HPDE6-E6E7 (cell line): Measurements from ENCODE around the gene EME2.

Source experiments
- DNase-seq: peaks from one replicate; pipeline ENCODE4 v3.0.0; 2011; ENCODE audit warnings: missing footprints; ENCODE audit errors: extremely low spot score

The EME2 gene

DNA sequence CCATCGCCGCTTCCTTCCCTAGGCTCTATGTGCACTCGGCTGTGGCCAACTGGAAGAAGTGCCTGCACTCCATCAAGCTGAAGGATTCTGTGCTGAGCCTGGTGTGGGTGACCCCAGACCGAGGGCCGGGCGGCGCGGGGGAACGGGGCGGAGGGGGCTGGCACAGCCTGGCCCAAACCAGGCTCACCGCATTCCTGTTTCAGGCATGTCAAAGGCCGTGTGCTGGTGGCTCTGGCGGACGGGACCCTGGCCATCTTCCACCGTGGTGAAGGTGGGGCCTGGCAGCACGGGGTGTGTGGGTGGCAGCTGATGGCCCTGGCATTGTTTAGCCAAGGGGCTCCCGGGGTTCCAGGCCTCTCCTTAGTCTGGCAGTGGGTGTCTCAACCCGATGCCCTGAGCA, 5.9 kb upstream of the EME2 start:
- no peak for DNase-seq

GRCh38 chr16:1767116-1767994, 5.3 kb upstream of the EME2 start:
- no peak for DNase-seq

GRCh38 chr16:1768061-1768766, 4.4 kb upstream of the EME2 start:
- DNase-seq, result no peak

DNA sequence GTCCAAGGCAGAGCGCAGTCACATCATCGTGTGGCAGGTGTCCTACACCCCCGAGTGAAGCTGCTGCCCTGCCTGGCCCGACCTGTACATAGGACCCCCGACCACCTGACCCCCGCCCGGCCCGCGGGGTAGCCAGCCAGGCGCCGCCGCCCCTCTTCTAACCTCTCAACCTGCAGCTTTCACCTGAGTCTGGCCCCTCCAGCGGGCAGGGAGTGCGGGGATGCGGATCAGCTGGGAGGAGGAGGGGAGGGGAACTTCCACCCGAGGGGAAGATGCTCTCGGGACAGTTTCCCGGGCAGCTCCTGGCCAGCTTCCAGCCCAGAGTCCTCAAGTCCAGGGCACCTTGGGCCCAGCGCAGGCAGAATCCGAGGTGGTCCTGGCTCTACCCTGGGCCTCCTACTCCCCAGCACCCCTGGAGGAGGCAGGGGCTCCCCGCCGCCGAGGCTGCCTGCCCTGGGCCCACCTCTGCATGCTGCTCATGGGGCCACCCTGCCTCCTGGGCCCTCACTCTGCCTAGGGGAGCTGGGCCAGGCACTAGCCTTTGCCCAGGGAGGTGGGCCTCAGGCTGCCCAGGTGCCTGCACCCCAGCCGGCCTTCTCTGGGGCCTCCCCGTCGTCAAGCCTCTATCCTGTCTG, 3.7 kb upstream of the EME2 start:
- DNase-seq, result no peak

GRCh38 chr16:1769402-1770300, 3.0 kb upstream of the EME2 start:
- DNase-seq, result no peak

DNA sequence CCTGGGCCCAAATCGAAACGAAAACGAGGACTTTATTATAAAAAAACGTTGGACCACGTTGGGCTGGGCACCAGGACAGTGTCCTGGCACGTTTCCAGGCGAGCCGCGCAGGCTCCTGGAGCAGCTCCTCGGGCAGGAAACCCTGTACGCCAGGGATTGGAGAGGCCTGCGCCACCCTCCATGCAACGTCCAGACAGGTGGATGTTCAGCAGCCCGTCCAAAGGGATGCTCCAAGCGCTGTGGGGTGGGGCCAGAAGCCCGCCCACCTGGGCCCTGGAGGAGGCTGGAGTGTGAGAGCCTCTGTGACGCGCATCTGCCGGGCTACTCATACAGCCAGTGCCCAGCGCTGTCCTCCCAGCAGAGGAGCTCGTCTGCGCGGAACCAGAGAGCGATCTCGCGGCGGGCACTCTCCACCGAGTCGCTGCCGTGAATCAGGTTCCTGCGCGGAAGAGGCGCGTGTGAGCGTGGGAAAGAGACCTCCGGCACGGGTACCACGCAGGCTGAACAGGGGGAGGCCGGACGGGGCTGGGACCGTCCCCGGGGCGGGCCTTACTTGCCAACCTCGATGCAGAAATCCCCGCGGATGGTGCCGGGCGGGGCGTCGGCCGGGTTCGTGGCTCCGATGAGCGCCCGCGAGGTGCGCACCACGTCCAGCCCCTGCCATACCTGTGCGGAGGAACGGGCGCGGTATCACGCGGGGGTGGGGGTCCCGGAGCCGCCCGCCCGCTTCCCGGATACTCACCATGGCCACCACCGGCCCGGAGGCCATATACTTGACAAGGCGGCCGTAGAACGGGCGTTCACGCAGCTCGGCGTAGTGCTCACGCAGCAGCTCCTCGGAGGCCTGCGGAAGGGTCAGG, 2.1 kb upstream of the EME2 start:
- peak; percentile 60 for DNase-seq

DNA sequence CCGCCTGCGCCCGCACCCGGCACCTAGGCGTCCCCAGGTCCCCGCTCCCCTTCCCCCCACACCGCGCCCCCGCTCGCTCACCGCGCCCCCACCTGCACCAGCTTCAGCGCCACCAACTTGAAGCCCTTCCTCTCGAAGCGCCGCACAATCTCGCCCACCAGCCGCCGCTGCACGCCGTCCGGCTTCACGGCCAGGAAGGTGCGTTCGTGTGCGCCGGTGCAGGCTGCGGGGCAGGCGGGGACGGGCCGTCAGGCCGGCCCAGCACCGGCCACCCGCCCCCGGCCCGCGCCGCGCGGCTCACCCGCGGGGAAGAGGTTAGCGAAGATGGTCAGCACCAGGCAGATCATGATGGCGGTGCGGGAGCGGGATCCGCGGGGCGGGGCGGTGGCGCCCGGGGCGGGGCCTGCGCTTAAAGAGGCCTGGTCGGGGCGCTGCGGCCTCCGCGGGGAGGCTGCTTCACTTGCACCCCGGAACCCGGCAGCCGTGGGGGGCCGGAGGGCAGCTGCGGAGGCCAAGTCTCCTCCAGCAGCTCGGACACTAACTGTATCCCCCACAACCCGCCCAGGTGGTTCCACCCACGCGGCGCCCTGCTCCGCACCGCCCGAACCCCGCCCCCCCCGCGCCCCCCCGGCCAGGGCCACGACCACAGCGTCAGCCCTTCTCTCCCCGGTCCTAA, 1.3 kb upstream of the EME2 start, which contains the start of gene NME3:
NME3 (minus strand) TSS at position 356 of the 676 bp plus-strand sequence; CDS start at position 347, 9 bp downstream.
- DNase-seq, result peak; percentile 66

DNA sequence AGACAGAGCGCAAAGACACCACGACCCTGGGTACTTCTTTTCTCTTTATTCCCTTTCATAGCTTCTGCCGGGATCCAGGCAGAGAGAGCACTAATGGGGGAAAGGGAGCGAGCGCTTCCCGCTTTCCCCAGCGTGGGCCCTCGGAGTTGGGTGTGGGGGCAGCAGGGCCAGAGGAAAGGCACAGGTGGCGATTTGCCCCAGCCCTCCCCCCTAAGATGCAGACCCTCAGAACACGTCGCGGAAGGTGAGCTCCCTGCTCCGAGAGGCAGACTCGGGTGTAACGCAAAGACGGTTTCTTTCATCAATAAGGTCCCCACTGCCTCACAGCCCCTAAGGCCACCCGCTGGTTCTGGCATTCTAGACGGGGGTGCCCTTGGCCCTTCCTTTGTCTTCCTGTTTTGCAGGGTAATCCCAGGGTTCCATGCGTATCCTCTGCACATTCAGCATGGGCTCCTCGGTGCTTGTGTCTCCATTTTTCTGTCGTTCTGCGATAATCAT, 697 bp upstream of the EME2 start:
- no peak for DNase-seq

GRCh38 chr16:1772908-1773702, 495 bp downstream of the EME2 start, which contains the start of gene MRPS34:
Gene MRPS34, minus strand, starts transcription at chr16:1773134. Its CDS starts 15 bp downstream, at chr16:1773119.
- DNase-seq, result no peak

DNA sequence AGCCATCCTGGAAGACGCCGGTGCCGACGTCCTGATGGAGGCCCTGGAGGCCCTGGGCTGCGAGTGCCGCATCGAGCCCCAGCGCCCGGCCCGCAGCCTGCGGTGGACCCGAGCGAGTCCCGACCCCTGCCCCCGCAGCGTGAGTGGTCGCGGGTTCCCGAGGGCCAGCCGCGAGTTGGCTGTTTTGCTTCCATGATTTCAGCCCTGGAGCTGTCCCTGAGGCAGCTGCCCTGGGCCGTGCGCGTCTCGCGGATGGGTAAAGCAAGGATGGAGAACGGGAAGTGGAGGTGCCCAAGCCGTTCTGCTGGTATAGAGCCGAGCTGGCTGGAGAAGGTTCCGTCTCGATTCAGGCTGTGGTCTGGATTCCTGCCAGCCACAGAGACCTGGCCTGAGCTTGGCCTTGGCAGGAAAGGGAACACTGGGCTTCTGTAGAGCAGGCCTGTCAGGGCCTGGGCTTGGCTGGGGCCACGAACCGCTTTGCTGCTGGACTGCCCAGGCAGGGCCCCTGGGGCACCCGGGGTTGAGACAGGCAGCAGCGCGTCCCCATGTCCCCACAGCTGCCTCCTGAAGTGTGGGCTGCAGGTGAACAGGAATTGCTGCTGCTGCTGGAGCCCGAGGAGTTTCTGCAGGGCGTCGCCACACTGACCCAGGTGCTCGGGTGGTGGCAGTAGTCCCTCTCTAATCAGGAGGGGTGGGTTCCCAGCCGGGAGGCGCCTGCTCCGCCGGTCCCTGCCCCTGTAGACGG, 1.3 kb downstream of the EME2 start:
- DNase-seq, result no peak

GRCh38 chr16:1774448-1774780, 1.8 kb downstream of the EME2 start:
- no peak for DNase-seq

- DNase-seq, result no peak
Measured at GRCh38 chr16:1775006-1775845, 2.6 kb downstream of the EME2 start.

DNA sequence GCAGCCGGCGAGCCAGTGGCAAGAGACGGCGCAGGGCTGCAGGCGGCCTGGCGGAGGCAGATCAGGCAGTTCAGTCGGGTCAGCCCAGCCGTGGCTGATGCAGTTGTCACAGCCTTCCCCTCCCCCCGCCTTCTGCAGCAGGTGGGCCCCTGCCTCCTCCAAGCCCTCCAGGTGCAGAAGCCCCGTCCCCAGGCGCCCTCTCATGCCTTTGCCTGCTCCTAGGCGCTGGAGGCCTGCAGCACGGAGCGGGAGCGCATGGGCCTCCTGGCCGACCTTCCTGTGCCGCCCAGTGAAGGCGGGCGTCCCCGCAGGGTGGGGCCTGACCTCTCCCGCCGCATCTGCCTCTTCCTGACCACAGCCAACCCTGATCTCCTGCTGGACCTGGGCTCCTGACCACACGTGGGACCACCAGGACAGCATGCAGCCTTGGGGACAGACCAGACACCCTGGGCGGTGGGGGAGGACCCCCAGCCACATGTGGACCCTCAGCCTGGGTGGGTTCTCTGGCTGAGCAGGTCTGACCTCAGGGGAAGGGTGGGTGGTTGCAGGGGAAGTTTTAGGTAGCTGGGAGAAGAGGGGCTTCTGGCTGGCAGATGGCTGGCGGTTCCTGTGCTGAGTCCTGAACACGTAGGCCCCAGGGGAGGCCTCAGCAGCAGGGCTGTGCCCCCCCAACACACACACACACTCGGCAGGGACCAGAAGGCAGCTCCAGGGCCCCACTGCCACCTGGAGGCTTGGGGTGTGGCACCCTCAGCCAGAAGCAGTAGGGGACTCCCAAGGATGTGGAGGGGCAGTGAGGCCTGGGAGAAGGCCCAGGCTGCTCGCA, 3.4 kb downstream of the EME2 start:
- DNase-seq, result no peak

DNA sequence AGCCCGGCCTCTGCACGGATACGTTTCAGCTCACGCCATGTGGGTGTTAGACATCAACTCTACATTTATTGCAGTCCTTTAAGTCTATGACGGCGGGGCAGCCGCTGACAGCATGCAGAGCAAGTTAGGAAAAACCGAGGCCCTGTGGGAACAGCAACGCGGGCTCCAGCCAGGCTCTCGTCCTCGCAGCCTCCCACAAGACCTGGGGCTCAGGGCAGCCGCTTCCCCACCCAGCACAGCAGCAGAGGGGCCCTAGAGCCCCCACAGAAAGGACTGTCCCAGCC, 4.0 kb downstream of the EME2 start:
- DNase-seq, result no peak

GRCh38 chr16:1776991-1777374, 4.4 kb downstream of the EME2 start:
- DNase-seq, result no peak

GRCh38 chr16:1777375-1778199, 5.0 kb downstream of the EME2 start:
- no peak for DNase-seq
